H9 (cell line): Measurements from ENCODE around the gene KIAA0825. TPM values are rescaled to one million over a fixed set of nuclear protein-coding genes. Genes with fewer than 3 reads are reported as not detected.

Experiments
- DNase-seq: peaks from one replicate; pipeline ENCODE4 v3.0.0-alpha.2; 2017
- H2AFZ ChIP-seq: one replicate; pipeline ENCODE4 v1.6.1; 2013; ENCODE audit warnings: mild to moderate bottlenecking, low read length, control low read depth, moderate library complexity
- H2AK5ac ChIP-seq: 2 replicates; pipeline ENCODE4 v1.6.1; 2013; ENCODE audit warnings: low read length, control low read depth, mixed read lengths; ENCODE audit not compliant: insufficient read length
- H2BK120ac ChIP-seq: one replicate; pipeline ENCODE4 v1.6.1; 2013; ENCODE audit warnings: low read depth, mild to moderate bottlenecking, low read length, control low read depth, inconsistent platforms; ENCODE audit not compliant: poor library complexity, severe bottlenecking
- H2BK12ac ChIP-seq: 2 replicates; pipeline ENCODE4 v1.6.1; 2013; ENCODE audit warnings: low read length, control low read depth, mixed read lengths, low read depth; ENCODE audit not compliant: insufficient read length
- H2BK15ac ChIP-seq: 2 replicates; pipeline ENCODE4 v1.6.1; 2013; ENCODE audit warnings: low read depth, low read length, control low read depth
- H2BK20ac ChIP-seq: one replicate; pipeline ENCODE4 v1.6.1; 2013; ENCODE audit warnings: low read depth, mild to moderate bottlenecking, low read length, control low read depth, inconsistent platforms; ENCODE audit not compliant: poor library complexity, severe bottlenecking
- H2BK5ac ChIP-seq: 2 replicates; pipeline ENCODE4 v1.6.1; 2013; ENCODE audit warnings: low read length, control low read depth, mixed read lengths; ENCODE audit not compliant: insufficient read length
- H3K14ac ChIP-seq: 2 replicates; pipeline ENCODE4 v1.6.1; 2013; ENCODE audit warnings: low read length, control low read depth; ENCODE audit not compliant: insufficient read depth
- H3K18ac ChIP-seq: 2 replicates; pipeline ENCODE4 v1.6.1; 2013; ENCODE audit warnings: low read depth, mild to moderate bottlenecking, mixed read lengths, low read length, control low read depth; ENCODE audit not compliant: insufficient read length
- H3K23ac ChIP-seq: 2 replicates; pipeline ENCODE4 v1.6.1; 2013; ENCODE audit warnings: low read length, control low read depth, mixed read lengths, low read depth; ENCODE audit not compliant: insufficient read length
- H3K23me2 ChIP-seq: 2 replicates; pipeline ENCODE4 v1.6.1; 2013; ENCODE audit warnings: low read depth, mild to moderate bottlenecking, mixed read lengths, low read length, control low read depth; ENCODE audit not compliant: insufficient read length, poor library complexity, severe bottlenecking
- H3K27ac ChIP-seq: 2 replicates; pipeline ENCODE4 v1.5.1; 2013; ENCODE audit warnings: low read length, control low read depth, mixed read lengths, low read depth; ENCODE audit not compliant: insufficient read length
- H3K27me3 ChIP-seq: 2 replicates; pipeline ENCODE4 v1.6.1; 2013; ENCODE audit warnings: low read length, control low read depth, inconsistent platforms; ENCODE audit not compliant: insufficient read depth
- H3K4ac ChIP-seq: 2 replicates; pipeline ENCODE4 v1.6.1; 2013; ENCODE audit warnings: low read depth, mild to moderate bottlenecking, control low read depth, inconsistent platforms, low read length, moderate library complexity
- H3K4me1 ChIP-seq: 2 replicates; pipeline ENCODE4 v1.6.1; 2013; ENCODE audit warnings: low read length, control low read depth, inconsistent platforms; ENCODE audit not compliant: insufficient read depth
- H3K4me2 ChIP-seq: 2 replicates; pipeline ENCODE4 v1.6.1; 2013; ENCODE audit warnings: low read length, control low read depth, mixed read lengths; ENCODE audit not compliant: insufficient read length, insufficient read depth
- H3K56ac ChIP-seq: 2 replicates; pipeline ENCODE4 v1.6.1; 2013; ENCODE audit warnings: low read depth, mild to moderate bottlenecking, mixed read lengths, low read length, control low read depth; ENCODE audit not compliant: insufficient read length
- H3K79me1 ChIP-seq: 2 replicates; pipeline ENCODE4 v1.6.1; 2013; ENCODE audit warnings: low read depth, mild to moderate bottlenecking, moderate library complexity, low read length, control low read depth, inconsistent platforms; ENCODE audit not compliant: insufficient read depth, poor library complexity, severe bottlenecking
- H3K79me2 ChIP-seq: 2 replicates; pipeline ENCODE4 v1.6.1; 2013; ENCODE audit warnings: low read length, control low read depth, inconsistent platforms; ENCODE audit not compliant: insufficient read depth
- H3K9ac ChIP-seq: 2 replicates; pipeline ENCODE4 v1.6.1; 2013; ENCODE audit warnings: low read length, control low read depth, mixed read lengths; ENCODE audit not compliant: insufficient read length; ENCODE audit errors: extremely low read depth
- H3K9me3 ChIP-seq: one replicate; pipeline ENCODE4 v1.6.1; 2013; ENCODE audit warnings: low read depth, low read length, inconsistent platforms; ENCODE audit not compliant: control insufficient read depth
- H3T11ph ChIP-seq: one replicate; pipeline ENCODE4 v1.6.1; 2013; ENCODE audit warnings: mild to moderate bottlenecking, low read length, control low read depth, inconsistent platforms
- H4K20me1 ChIP-seq: one replicate; pipeline ENCODE4 v1.6.1; 2013; ENCODE audit not compliant: control insufficient read depth, insufficient read length, insufficient read depth
- H4K5ac ChIP-seq: 2 replicates; pipeline ENCODE4 v1.6.1; 2013; ENCODE audit warnings: low read depth, mild to moderate bottlenecking, mixed read lengths, low read length, control low read depth; ENCODE audit not compliant: insufficient read length
- H4K8ac ChIP-seq: replicated peaks from 2 replicates; pipeline ENCODE4 v1.6.1; 2013; ENCODE audit warnings: low read length, control low read depth, mixed read lengths, low read depth; ENCODE audit not compliant: insufficient read length
- H4K91ac ChIP-seq: 2 replicates; pipeline ENCODE4 v1.6.1; 2013; ENCODE audit warnings: low read depth, mild to moderate bottlenecking, moderate library complexity, mixed read lengths, low read length, control low read depth; ENCODE audit not compliant: insufficient read length
- H3K27ac Mint-ChIP-seq, 3 experiments: 2 replicates in 2 of 3; 3 replicates in 1 of 3; pipeline ENCODE4 v1.8.0; 2020 to 2021; ENCODE audit warnings: mixed read lengths in 3 of 3, mild to moderate bottlenecking in 1 of 3, moderate library complexity in 1 of 3
- H3K27me3 Mint-ChIP-seq: 2 replicates; pipeline ENCODE4 v1.8.0; 2021; ENCODE audit warnings: low read depth, mild to moderate bottlenecking, moderate library complexity, mixed read lengths
- H3K36me3 Mint-ChIP-seq, 3 experiments: 2 replicates in 2 of 3; 3 replicates in 1 of 3; pipeline ENCODE4 v1.8.0; 2020 to 2021; ENCODE audit warnings: low read depth in 3 of 3, mixed read lengths in 3 of 3; ENCODE audit not compliant: insufficient read depth in 1 of 3
- H3K4me1 Mint-ChIP-seq, 2 experiments: 2 replicates each; pipeline ENCODE4 v1.8.0; 2020; ENCODE audit warnings: mixed read lengths in 2 of 2
- H3K4me3 Mint-ChIP-seq, 2 experiments: 2 replicates in 1 of 2; 3 replicates in 1 of 2; pipeline ENCODE4 v1.8.0; 2020 to 2021; ENCODE audit warnings: mild to moderate bottlenecking in 2 of 2, mixed read lengths in 2 of 2, moderate library complexity in 1 of 2
- H3K9me3 Mint-ChIP-seq, 2 experiments: 2 replicates in 1 of 2; 3 replicates in 1 of 2; pipeline ENCODE4 v1.8.0; 2020; ENCODE audit warnings: mild to moderate bottlenecking in 2 of 2, mixed read lengths in 2 of 2, moderate library complexity in 1 of 2
- CTCF ChIP-seq: fragments of 200-600 bp; sonication (generic); conservative IDR thresholded peaks from 3 replicates; pipeline ENCODE4 v1.8.0; 2021; ENCODE audit warnings: antibody characterized with exemption, mild to moderate bottlenecking
- WGBS: extraction: QIAGEN DNeasy Blood & Tissue Kit; methylation state at CpG from one replicate; pipeline ENCODE4 v1.1.7; 2013; ENCODE audit warnings: missing lambda C conversion rate, low lambda C conversion rate, mixed read lengths; ENCODE audit not compliant: insufficient read length; ENCODE audit errors: extremely low coverage; 5-methylcytosine and 5-hydroxymethylcytosine counted together
- total RNA-seq: library from RNA; stranded (reverse); gene quantifications from 2 replicates; pipeline ENCODE4 v1.2.1, GENCODE V29; 2021

The KIAA0825 gene
- total RNA-seq, 1 experiment from 2014 or later, result 1.8 TPM

GRCh38 chr5:94250985-94251384, 367.4 kb downstream of the KIAA0825 start:
- Histone ChIP-seq H4K5ac (no peak overlapping the region), H3K14ac (no peak overlapping the region), H2BK20ac (no peak overlapping the region), H4K8ac (no peak overlapping the region), H3K23me2 (no peaks in the 10 kb centered on the region), H3K9me3 (no peaks in the 10 kb centered on the region), H3K79me1 (no peaks in the 10 kb centered on the region), H3K23ac (no peak overlapping the region), H2BK5ac (no peak overlapping the region), H4K91ac (no peak overlapping the region), H2AFZ (no peak overlapping the region), H3T11ph (no peak overlapping the region), H3K79me2 (no peaks in the 10 kb centered on the region; the same call in none of the 2 replicates), H3K4ac (no peak overlapping the region), H3K4me2 (no peak overlapping the region), H3K27ac (no peak overlapping the region), H3K9ac (no peak overlapping the region), H3K4me1 (no peaks in the 10 kb centered on the region; the same call in 1 of the 2 replicates), H3K18ac (no peak overlapping the region), H3K27me3 (no peaks in the 10 kb centered on the region), H2AK5ac (no peak overlapping the region), H3K56ac (no peak overlapping the region), H2BK12ac (no peak overlapping the region), H2BK15ac (no peak overlapping the region), H2BK120ac (no peak overlapping the region), H4K20me1 (no peaks in the 10 kb centered on the region)
- no peaks in the 10 kb centered on the region for H3K27me3 Mint-ChIP-seq
- H3K9me3 Mint-ChIP-seq, result no peaks in the 10 kb centered on the region
- peaks cover 0 to 19% (median 0%) of the 10 kb centered on the region in 3 experiments; a peak in 2 of 7 replicates for H3K36me3 Mint-ChIP-seq
- H3K4me1 Mint-ChIP-seq, result peaks cover 23 to 31% of the 10 kb centered on the region in 2 experiments
- no peak; the same call in 2 of the 3 replicates for TF ChIP-seq CTCF
- no peak overlapping the region for H3K4me3 Mint-ChIP-seq
- DNase-seq, result no peak
- H3K27ac Mint-ChIP-seq, result peak overlapping the region in 1 of 3 experiments; percentile 72; a peak in 2 of 7 replicates
- WGBS, result no CpG with 5 or more reads among the region's 5 CpGs
